Heart left ventricle (tissue), 13 donors: ENCODE measurements around the gene FMO1.

Experiments used
- POLR2A ChIP-seq, 2 donors: fragments of 450-650 bp; IDR thresholded peaks; one replicate each; pipeline ENCODE4 v1.6.1; 2017; ENCODE audit warnings: antibody characterized with exemption in 2 of 2, mild to moderate bottlenecking in 2 of 2, moderate library complexity in 2 of 2
- TF ChIP-seq, protein P1 (sequence below), 12 donors: fragments of 200-600 bp; sonication (generic) in 4 of 12; IDR thresholded peaks; one replicate each; pipeline versions ENCODE4 v1.5.0 to v1.8.0; 2018 to 2022; ENCODE audit warnings: antibody characterized with exemption in 12 of 12, mild to moderate bottlenecking in 5 of 12
- donor health status: ischemic (EF 13 %, LVEDD 7.1; RV severe dilation, severe dysfunction).
- donor health status: DM: no; HTN: yes; CAD: no.
- donor health status: DM: no; HTN: no; CAD: no.
- donor health status: ischemic (EF 25% LVEDD 6.9; RV normal size, moderate dysfunction).
- donor health status: ischemic (EF 25% LVEDD 5.7; RV mildly dilated, moderate dysfunction).
- donor health status: ischemic (EF 35%, LVEDD 5.7; RV mildly dilated, moderate dysfunction).
- donor health status: nonischemic (EF 11% LVEDD 7.7; RV severe dilation, severe dysfunction).
- donor health status: DM: yes; HTN: yes; CAD: no.
- donor health status: PGD.
- donor health status: ischemic (EF 29% LVEDD 5.4; RV normal size, mild dysfunction).
- donor health status: nonischemic (EF 23%, LVEDD 6.1; RV moderate dilation, normal function).

DNA sequence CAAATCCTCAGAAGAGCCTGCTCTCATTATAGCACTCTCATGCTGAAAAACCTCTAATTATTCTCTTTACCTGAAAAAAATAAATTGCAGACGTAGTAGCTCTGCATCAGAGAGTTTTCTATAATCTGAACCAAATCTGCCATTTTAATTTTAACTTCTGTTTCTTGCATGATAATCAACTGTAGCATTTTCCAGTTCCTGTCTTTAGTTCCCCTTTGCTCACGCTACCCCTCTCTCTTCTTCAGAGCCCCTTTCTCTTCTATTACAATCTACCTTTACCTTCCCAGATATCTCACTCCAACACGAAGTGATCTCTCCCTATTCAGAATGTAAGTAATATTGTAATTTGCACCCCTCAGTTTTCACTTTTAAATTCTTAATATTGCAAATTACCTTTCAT, 31.4 kb downstream of the FMO1 start:
- TF ChIP-seq, protein P1, sequence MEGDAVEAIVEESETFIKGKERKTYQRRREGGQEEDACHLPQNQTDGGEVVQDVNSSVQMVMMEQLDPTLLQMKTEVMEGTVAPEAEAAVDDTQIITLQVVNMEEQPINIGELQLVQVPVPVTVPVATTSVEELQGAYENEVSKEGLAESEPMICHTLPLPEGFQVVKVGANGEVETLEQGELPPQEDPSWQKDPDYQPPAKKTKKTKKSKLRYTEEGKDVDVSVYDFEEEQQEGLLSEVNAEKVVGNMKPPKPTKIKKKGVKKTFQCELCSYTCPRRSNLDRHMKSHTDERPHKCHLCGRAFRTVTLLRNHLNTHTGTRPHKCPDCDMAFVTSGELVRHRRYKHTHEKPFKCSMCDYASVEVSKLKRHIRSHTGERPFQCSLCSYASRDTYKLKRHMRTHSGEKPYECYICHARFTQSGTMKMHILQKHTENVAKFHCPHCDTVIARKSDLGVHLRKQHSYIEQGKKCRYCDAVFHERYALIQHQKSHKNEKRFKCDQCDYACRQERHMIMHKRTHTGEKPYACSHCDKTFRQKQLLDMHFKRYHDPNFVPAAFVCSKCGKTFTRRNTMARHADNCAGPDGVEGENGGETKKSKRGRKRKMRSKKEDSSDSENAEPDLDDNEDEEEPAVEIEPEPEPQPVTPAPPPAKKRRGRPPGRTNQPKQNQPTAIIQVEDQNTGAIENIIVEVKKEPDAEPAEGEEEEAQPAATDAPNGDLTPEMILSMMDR (IDR thresholded peaks at IDR 0.05) = no peak
- no peak for TF ChIP-seq POLR2A (IDR thresholded peaks at IDR 0.05)
